GM23248 (cell line): ENCODE results near the gene NPAS3. TPM values are rescaled to one million over a fixed set of nuclear protein-coding genes. Genes with fewer than 3 reads are reported as not detected.
A peak's percentile ranks its signal among the peaks of the same experiment; 100 is the strongest.

Source experiments
- DNase-seq: peaks from one replicate; pipeline ENCODE4 v3.0.0-alpha.2; 2015
- H2AFZ ChIP-seq: fragments of 200-600 bp; sonication (generic); 2 replicates; pipeline ENCODE4 v1.6.1; 2016; ENCODE audit warnings: antibody characterized with exemption
- H3F3A ChIP-seq: fragments of 200-600 bp; sonication (generic); 2 replicates; pipeline ENCODE4 v1.6.1; 2016; ENCODE audit warnings: mild to moderate bottlenecking, antibody characterized with exemption, mixed run types; ENCODE audit not compliant: insufficient read depth
- H3K27ac ChIP-seq: fragments of 200-600 bp; sonication (generic); 2 replicates; pipeline ENCODE4 v1.5.1; 2016; ENCODE audit warnings: mild to moderate bottlenecking
- H3K27me3 ChIP-seq: fragments of 200-600 bp; sonication (generic); replicated peaks from 2 replicates; pipeline ENCODE4 v1.6.1; 2016; ENCODE audit warnings: mild to moderate bottlenecking; ENCODE audit not compliant: insufficient read depth
- H3K36me3 ChIP-seq: fragments of 200-600 bp; sonication (generic); 2 replicates; pipeline ENCODE4 v1.6.1; 2016; ENCODE audit warnings: low read depth, mild to moderate bottlenecking
- H3K4me1 ChIP-seq: fragments of 200-600 bp; sonication (generic); 2 replicates; pipeline ENCODE4 v1.6.1; 2016; ENCODE audit warnings: mild to moderate bottlenecking; ENCODE audit not compliant: insufficient read depth
- H3K4me2 ChIP-seq: fragments of 200-600 bp; sonication (generic); one replicate; pipeline ENCODE4 v1.6.1; 2016; ENCODE audit warnings: mild to moderate bottlenecking; ENCODE audit not compliant: unreplicated experiment
- H3K4me3 ChIP-seq: fragments of 200-600 bp; sonication (generic); 2 replicates; pipeline ENCODE4 v1.5.1; 2016; ENCODE audit warnings: mild to moderate bottlenecking
- H3K79me2 ChIP-seq: fragments of 200-600 bp; sonication (generic); 2 replicates; pipeline ENCODE4 v1.6.1; 2016; ENCODE audit warnings: mild to moderate bottlenecking; ENCODE audit not compliant: insufficient read depth
- H3K9ac ChIP-seq: fragments of 200-600 bp; sonication (generic); 2 replicates; pipeline ENCODE4 v1.6.1; 2016; ENCODE audit warnings: mild to moderate bottlenecking
- H3K9me2 ChIP-seq: fragments of 200-600 bp; sonication (generic); 2 replicates; pipeline ENCODE4 v1.6.1; 2016; ENCODE audit warnings: mixed run types, mild to moderate bottlenecking, moderate library complexity; ENCODE audit not compliant: insufficient read depth
- H3K9me3 ChIP-seq: fragments of 200-600 bp; sonication (generic); one replicate; pipeline ENCODE4 v1.6.1; 2017; ENCODE audit warnings: low read depth
- H4K20me1 ChIP-seq: fragments of 200-600 bp; sonication (generic); 2 replicates; pipeline ENCODE4 v1.6.0; 2016; ENCODE audit not compliant: insufficient read depth
- EZH2 ChIP-seq: fragments of 200-600 bp; sonication (generic); IDR thresholded peaks from 2 replicates; pipeline ENCODE4 v1.6.1; 2018; ENCODE audit warnings: antibody characterized with exemption, mild to moderate bottlenecking; ENCODE audit not compliant: insufficient read depth, poor library complexity, severe bottlenecking
- EZH2phosphoT487 ChIP-seq: fragments of 200-600 bp; sonication (generic); IDR thresholded peaks from 2 replicates; pipeline ENCODE4 v1.6.1; 2018; ENCODE audit warnings: antibody characterized with exemption, moderate library complexity, mild to moderate bottlenecking, low read depth; ENCODE audit not compliant: insufficient read depth
- WGBS, 2 experiments: methylation state at CpG; one replicate each; pipeline ENCODE4 v1.1.6; 2015 to 2017; ENCODE audit warnings: low lambda C conversion rate in 2 of 2, low coverage in 1 of 2; ENCODE audit errors: missing lambda C conversion rate in 2 of 2; 5-methylcytosine and 5-hydroxymethylcytosine counted together
- in situ Hi-C: fragments of 300-500 bp; cut with MboI; formaldehyde crosslinking; loops from 2 replicates; pipeline ENCODE4 v1.15.0; 2020
- polyA plus RNA-seq: library from polyadenylated mRNA; unstranded; fragments of >200 nt; fragmentation: Nextera tagmentation; extraction: Ambion mirVana; gene quantifications from 2 replicates; pipeline ENCODE4 v1.2.1, GENCODE V29; 2016
- total RNA-seq: library from RNA; depleted of rRNA; stranded (reverse); fragments of >200 nt; shearing (Covaris generic); gene quantifications from 2 replicates; pipeline ENCODE4 v1.2.3, GENCODE V29; 2014

NPAS3 gene
- total and polyA plus RNA-seq, 2 experiments from 2014 or later = 0.65 TPM; not detected in 1

DNA sequence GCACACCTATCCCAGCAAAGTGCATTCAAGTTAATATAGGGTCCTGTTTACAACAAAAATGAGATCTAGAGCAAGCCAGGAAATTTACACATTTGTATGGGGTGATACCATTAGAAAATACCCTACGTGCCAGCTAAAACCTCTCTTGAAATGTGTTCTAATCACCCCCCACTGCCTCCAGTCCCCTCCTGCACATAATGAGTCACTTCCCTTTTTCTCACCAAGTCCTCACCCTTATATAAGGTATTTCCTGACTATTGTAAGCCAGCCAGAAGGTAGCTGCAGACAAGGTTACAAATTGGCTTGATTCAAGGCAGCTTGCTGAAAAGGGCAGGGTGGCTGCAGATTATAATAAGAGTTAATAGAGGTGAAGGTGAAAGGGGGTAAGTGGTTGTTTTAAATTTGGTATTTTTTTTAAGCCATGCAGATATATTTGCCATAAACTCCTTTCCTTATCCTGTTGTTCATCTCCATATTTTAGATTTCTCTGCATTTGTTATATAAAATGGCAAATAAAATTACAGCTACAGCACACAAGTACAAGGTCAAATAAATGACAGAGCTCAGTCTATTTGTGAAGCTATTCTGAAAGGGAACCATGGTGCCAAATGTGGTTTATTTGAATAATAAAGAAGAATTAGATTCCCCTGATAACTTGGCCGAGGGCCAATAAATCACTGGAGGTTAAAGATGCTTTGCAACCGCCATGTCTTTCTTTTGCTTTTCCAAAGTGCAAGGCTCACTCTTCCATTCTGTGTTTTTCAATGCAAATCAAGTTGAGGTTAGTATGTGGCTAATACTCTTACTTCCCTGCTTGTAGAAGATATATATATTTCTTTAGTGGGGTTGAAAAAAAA lies 626.3 kb downstream of the NPAS3 start:
- Histone ChIP-seq H3F3A (peaks cover 14% of the 10 kb centered on the region; the same call in 1 of the 2 replicates), H3K4me3 (no peak overlapping the region), H3K4me2 (peak overlapping the region; percentile 34), H3K9ac (no peak overlapping the region), H3K9me2 (no peaks in the 10 kb centered on the region), H3K36me3 (no peaks in the 10 kb centered on the region), H4K20me1 (no peaks in the 10 kb centered on the region), H3K27me3 (no peaks in the 10 kb centered on the region), H3K4me1 (peaks cover 30% of the 10 kb centered on the region), H3K9me3 (no peaks in the 10 kb centered on the region), H2AFZ (no peak overlapping the region), H3K79me2 (no peaks in the 10 kb centered on the region), H3K27ac (no peak overlapping the region)
- in situ Hi-C loops = no loop called here
- 39 to 42% methylated on average over 3 of the region's 3 CpGs for WGBS, 2 experiments
- no peak for TF ChIP-seq EZH2
- TF ChIP-seq EZH2phosphoT487 = no peak
- DNase-seq = peak; percentile 58

DNA sequence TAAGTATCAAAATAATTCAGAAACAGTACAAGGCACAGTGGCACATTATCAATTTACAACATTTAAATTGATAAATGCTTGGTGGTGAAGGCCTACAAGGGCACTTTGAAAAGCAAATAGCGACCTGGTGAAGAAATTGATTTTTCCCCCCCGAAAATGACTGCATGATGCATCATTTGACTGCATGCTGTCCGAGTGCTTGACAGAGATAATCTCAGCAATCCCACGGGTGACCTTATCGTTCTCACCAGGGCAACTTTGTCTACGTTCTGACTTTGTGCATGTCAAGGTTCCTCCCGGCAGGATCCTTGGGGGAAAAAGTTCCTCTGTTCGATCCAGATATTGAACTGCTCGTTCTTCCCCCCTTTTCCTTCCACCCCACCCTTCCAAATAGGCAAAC lies 627.4 kb downstream of the NPAS3 start:
- DNase-seq = no peak
- peaks cover 41% of the 10 kb centered on the region for H3K4me1 ChIP-seq
- no peak overlapping the region for H3K4me2 ChIP-seq
- no peak for TF ChIP-seq EZH2phosphoT487
- TF ChIP-seq EZH2 = no peak
- no peaks in the 10 kb centered on the region for H4K20me1 ChIP-seq
- no peak overlapping the region for H3K4me3 ChIP-seq
- no peaks in the 10 kb centered on the region for H3K79me2 ChIP-seq
- H3K9ac ChIP-seq = no peak overlapping the region
- in situ Hi-C loops = no loop called here
- no peak overlapping the region for H2AFZ ChIP-seq
- H3F3A ChIP-seq = peaks cover 20% of the 10 kb centered on the region; the same call in 1 of the 2 replicates
- H3K27ac ChIP-seq = no peak overlapping the region
- H3K9me3 ChIP-seq = no peaks in the 10 kb centered on the region
- H3K27me3 ChIP-seq = no peaks in the 10 kb centered on the region
- no peaks in the 10 kb centered on the region for H3K36me3 ChIP-seq
- no peaks in the 10 kb centered on the region for H3K9me2 ChIP-seq
- WGBS, 2 experiments = 90 to 94% methylated on average over 9 of the region's 9 CpGs

DNA sequence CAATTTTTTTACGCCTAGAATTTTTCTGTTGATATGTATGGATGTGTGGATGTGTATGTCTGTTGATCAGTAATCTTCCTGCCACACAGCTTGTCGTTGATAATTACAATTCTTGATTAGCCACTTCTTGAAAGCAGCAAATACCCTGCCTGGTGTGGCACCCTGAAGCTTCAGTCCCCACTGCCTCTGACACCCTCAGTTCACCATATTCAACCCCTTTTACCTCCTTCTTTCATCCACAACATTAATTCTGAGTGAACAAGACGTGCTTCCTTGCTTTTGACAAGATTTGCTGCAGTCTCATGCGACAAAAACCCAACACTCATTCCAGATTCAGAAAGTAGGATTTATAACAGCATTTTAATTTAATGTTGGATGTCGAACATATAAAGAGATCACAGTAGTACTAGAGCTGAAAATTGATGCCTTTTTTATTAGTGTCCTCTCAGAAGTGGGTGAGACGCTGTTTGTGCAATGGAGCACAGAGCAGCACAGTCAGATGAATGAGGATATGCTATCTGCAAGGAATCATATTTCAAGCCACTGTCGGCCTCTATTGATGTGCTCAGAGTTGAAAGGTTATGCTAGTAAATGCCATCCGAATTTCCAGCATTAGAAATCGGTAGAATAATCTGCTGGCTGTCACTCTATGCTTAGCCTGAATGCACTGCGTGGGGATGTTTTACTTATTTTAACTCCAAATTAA lies 628.5 kb downstream of the NPAS3 start:
- Histone ChIP-seq H3K9ac (no peak overlapping the region), H3K4me2 (no peak overlapping the region), H3K4me1 (peaks cover 42% of the 10 kb centered on the region), H3F3A (peaks cover 20% of the 10 kb centered on the region; the same call in 1 of the 2 replicates), H3K27me3 (no peaks in the 10 kb centered on the region), H2AFZ (no peak overlapping the region), H3K79me2 (no peaks in the 10 kb centered on the region), H4K20me1 (no peaks in the 10 kb centered on the region), H3K36me3 (no peaks in the 10 kb centered on the region), H3K9me2 (no peaks in the 10 kb centered on the region), H3K27ac (no peak overlapping the region), H3K4me3 (no peak overlapping the region), H3K9me3 (no peaks in the 10 kb centered on the region)
- no peak for DNase-seq
- in situ Hi-C loops = no loop called here
- TF ChIP-seq EZH2phosphoT487 (no peak), EZH2 (no peak)
- WGBS, 2 experiments = 91 to 92% methylated on average over 10 of the region's 10 CpGs

DNA sequence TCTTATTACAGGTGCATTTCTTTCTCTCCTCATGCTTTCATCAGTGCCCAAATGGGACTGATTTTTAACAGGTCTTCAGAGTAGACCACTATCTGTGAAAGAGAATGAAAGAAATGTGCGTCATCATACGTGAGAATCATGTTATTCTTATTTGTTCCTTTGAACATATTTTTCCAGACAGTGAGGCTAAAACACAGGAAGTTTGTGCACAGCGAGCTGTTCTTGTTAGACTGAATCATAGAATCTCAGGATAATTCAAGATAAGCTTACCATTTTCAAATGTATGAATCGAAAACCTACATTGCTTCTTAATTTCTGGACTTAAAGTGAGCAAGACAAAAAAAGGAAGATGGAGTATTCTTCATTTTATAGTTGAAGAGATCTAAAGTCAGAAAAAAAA lies 629.1 kb downstream of the NPAS3 start:
- Histone ChIP-seq H3F3A (peaks cover 20% of the 10 kb centered on the region; the same call in 1 of the 2 replicates), H3K4me1 (peaks cover 42% of the 10 kb centered on the region), H3K27me3 (no peaks in the 10 kb centered on the region), H3K36me3 (no peaks in the 10 kb centered on the region), H3K4me3 (no peak overlapping the region), H3K27ac (no peak overlapping the region), H3K4me2 (no peak overlapping the region), H3K9me2 (no peaks in the 10 kb centered on the region), H3K9ac (no peak overlapping the region), H3K9me3 (no peaks in the 10 kb centered on the region), H3K79me2 (no peaks in the 10 kb centered on the region), H4K20me1 (no peaks in the 10 kb centered on the region), H2AFZ (no peak overlapping the region)
- in situ Hi-C loops = no loop called here
- DNase-seq = peak; percentile 12
- 78 to 88% methylated on average over 4 of the region's 4 CpGs for WGBS, 2 experiments
- TF ChIP-seq EZH2phosphoT487 (no peak), EZH2 (no peak)
